Central memory CD4-positive, alpha-beta T cell (primary cell): ENCODE results near the gene NACC2.

Source experiments
- DNase-seq: peaks from one replicate; pipeline ENCODE4 v3.0.0; 2022

The NACC2 gene

DNA sequence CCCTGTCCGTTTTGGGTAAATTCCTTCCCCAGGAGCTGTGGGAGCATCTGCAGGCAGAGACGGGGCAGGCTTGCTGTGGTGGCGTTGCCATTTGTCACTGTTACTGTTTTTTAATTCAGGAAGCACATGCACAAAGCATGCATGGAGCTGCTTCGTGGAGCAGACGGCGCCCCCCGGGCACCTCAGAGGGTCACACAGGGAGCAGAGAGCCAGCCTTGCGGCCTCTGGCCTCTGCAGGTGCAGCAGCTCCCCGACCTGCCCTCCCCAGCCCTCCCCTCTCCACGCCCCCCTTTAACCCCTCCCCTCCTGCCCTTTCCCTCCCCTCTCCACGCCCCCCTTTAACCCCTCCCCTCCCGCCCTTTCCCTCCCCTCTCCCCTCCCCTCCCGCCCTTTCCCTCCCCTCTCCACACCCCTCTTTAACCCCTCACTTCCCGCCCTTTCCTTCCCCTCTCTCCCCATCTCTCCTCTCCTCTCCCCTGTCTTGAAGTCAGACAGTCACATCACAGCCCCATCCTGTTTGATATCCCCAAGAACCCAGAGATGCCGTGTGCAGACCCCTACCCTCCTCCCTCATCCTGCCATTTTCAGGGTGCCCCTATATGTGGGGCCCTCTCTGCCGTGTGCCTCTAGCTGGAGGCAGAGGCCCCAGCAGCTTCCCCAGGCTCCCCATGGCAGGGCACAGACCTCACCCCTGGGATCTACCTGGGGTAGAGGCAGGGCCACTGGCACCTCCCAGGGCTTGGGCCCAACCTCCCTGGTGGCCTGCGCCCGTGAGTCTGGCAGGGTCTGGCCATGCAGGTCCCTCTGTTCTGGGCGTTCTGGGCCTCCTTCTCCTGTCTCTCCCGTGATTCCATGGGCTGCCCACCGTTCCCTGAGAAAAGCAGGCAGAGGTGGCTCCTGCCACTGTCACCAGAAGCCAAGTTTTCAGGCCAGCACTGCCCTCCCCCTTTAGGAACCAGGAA, 104.3 kb downstream of the NACC2 start:
- peak; percentile 27 for DNase-seq

DNA sequence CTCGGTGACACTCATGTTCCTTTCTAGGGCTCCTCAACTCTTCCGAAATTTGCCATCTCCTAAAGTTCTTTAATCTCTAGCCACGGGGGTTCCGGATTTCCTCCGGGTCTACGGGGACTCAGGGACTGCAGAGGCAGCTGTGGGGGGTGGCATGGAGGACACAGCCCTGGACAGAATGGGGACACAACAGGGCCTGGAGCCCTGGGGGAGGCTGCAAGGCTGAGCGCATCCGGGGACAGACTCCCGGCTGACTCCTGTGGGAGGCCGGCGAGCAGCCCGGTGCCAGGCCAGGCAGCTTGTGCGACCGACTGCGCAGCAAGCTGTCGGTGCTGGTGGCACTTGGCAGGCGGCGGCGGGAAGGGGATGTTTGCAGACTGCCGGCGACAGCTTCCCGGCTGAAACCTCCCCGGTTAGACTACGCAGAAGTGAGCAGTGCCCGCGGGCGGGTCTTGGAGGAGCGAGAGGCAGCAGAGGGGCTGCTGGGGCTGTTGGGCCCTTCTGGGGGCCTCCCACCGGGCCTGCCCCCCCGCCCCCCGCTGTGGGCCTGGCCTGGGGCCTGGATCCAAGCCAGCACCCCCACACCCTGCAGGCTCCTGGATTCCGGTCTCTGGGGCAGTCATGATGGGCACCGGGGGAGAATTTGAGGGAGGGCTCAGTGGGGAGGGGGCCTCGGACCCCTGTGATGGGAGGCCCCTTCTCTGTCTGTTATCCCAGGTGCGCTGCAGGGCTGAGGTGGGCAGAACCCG, 105.2 kb downstream of the NACC2 start:
- peak; percentile 18 for DNase-seq

- DNase-seq: no peak
These were observed 105.9 kb downstream of the NACC2 start for GRCh38 chr9:135989157-135989556.

- no peak for DNase-seq
These were observed 106.6 kb downstream of the NACC2 start for GRCh38 chr9:135988493-135988892.

DNA sequence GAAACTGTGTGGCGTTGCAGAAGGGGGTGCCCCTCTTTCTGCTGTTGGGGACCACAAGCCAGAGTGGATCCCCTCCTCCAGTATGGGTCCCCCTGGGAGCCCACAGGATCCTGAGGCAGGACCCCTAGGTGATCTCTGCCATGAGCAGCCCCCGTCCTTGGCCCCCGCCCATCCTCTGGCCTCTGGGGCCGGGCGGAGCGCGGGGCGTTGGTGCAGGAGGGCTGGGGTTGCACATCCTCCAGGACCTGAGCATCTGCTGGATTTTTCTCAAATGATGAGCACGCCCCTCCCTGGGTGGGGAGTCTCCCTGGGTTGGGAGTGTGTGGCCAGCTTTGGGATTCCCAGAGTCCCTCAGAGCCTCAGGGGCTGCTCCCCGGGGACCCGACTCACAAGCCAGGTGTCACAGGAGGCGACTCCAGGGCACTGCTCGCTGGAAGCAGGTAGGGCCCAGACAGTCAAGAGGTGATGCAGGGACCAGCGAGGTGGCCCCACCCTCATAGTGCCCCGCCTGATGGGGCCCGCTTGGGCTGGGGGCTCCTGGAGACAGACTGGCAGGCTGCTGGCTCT, 107.2 kb downstream of the NACC2 start:
- no peak for DNase-seq

DNA sequence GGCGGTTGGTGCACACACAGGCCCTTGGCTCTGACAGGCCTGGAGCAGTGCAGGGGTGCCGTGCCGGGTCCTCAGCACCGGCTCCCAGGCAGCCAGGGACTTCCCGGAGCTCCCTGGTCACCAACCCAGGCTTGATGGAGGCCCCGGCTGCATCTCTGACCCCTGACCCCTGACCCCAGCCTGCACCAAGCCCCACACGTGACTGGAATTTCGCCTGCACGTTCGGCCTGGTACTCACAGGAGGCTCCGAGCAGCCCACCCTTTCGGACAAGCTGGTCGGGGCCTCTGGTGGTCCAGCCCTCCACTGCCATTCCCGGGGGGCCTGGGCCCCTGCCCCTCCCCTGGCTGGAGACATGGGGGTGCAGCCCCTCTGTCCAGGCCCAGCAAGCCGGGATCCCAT, 108.5 kb downstream of the NACC2 start:
- DNase-seq: no peak

GRCh38 chr9:135985889-135986288, 109.2 kb downstream of the NACC2 start:
- DNase-seq: no peak

- no peak for DNase-seq
These were observed 109.7 kb downstream of the NACC2 start for GRCh38 chr9:135985459-135985774.

GRCh38 chr9:135984072-135984710, 110.9 kb downstream of the NACC2 start:
- DNase-seq: no peak

- DNase-seq: no peak
These were observed 111.6 kb downstream of the NACC2 start for GRCh38 chr9:135983208-135984071.

DNA sequence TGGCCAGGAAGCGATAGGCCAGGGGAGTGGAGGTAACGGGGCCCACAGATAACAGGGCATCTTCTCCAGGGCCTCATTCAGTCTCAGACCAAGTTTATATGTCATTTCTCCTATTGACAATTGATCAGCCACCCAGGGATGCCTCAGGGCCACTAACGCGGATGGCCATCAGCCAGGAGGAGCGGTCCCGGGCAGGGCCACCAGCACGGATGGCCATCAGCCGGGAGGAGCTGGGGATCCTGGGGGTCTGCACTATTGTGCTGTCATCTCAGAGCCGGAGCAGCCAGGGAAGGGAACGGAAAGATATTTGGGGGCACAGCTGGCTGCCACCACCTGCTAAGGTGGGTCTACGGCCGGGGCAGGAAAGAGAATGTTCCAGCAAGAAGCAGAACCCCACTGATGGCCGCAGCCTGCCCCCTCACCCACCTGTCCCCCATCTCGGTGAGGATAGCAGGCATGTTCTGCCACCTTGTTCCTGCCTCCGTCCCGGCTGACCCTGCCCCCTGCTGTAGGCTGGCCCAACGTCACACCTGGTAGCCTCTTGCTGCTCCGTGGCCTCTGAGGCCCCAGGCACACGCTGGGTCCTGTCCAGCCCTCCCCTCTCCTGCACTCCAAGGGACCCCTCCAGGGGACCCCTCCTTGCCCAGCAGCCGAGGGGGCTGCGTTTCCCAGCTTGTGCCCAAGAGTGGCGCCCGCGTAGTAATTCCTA, 112.4 kb downstream of the NACC2 start:
- DNase-seq: no peak

GRCh38 chr9:135980926-135981630, 114.0 kb downstream of the NACC2 start:
- no peak for DNase-seq

DNA sequence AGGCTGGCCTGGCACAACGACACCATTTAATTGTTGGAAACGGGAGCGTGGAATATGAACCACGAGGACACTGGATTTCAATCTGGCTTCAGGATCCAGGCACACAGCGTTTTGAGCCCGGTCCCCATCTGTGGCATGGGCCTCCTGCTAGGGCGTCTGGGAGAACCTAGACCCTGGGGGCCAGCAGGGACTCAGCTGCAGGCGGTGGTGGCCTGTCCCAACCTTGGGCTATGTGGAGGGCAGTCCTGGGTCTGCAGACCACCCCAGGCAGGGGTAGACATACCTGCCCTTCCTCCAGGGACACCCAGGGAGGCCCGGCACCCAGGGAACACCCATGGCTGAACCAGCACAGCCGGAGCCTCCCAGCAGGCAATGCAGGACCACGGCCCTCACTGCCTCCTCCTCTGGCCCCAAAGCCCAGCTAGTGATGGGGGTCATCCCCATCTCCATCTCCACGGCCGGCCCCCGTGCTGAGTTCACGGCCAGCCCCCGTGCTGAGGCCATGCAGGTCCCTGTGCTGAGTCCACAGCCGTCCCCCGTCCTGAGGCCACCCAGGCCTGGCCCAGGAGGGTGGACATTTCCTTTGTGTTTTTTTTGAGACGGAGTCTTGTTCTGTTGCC, 115.4 kb downstream of the NACC2 start:
- DNase-seq: no peak

GRCh38 chr9:135978642-135979546, 116.2 kb downstream of the NACC2 start:
- peak; percentile 83 for DNase-seq

- no peak for DNase-seq
These were observed 118.1 kb downstream of the NACC2 start for GRCh38 chr9:135976944-135977343.

DNA sequence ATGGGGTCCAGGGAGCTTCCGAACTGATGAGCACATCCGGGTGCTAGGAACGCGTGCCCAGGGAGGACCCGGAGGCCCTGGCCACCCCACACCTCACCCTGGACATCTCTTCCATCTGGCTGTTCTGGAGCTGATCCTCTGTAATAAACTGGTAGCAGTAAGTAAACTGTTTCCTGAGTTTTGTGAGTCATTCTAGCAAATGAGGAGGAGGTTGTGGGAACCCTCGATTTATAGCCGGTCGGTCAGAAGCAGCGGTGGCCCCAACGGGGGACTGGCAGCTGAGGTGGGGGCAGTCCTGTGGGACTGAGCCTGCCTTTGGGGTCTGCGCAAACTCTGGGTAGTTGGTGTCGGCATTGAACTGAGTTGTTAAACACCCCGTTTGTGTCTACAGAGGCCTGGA, 118.6 kb downstream of the NACC2 start:
- DNase-seq: no peak

- no peak for DNase-seq
These were observed 119.3 kb downstream of the NACC2 start for GRCh38 chr9:135975834-135976233.

GRCh38 chr9:135974220-135974573, 120.9 kb downstream of the NACC2 start:
- DNase-seq: no peak
